Measurements from ENCODE around the gene SEC14L3. TPM values are rescaled to one million over a fixed set of nuclear protein-coding genes. Genes with fewer than 3 reads are reported as not detected.

Gene SEC14L3
- total RNA-seq (2014; rRNA removed; shearing (Covaris generic)), result not detected in 2 replicates
- not detected in 2 replicates for polyA plus RNA-seq (2015; cell fraction: cytosol; rRNA removed)
- not detected in 2 replicates for polyA plus RNA-seq (2015; cell fraction: nucleus; rRNA removed)

GRCh38 chr22:30471616-30472318 lies at the start of gene SEC14L3:
Gene SEC14L3, minus strand, starts transcription at chr22:30472017. Its CDS starts 59 bp downstream, at chr22:30471958.
- in situ Hi-C loops (cut with HindIII; ENCODE audit: low pct_unique_long_range_greater_than_20kb, low sequenced_read_pairs), result no loop called here

DNA sequence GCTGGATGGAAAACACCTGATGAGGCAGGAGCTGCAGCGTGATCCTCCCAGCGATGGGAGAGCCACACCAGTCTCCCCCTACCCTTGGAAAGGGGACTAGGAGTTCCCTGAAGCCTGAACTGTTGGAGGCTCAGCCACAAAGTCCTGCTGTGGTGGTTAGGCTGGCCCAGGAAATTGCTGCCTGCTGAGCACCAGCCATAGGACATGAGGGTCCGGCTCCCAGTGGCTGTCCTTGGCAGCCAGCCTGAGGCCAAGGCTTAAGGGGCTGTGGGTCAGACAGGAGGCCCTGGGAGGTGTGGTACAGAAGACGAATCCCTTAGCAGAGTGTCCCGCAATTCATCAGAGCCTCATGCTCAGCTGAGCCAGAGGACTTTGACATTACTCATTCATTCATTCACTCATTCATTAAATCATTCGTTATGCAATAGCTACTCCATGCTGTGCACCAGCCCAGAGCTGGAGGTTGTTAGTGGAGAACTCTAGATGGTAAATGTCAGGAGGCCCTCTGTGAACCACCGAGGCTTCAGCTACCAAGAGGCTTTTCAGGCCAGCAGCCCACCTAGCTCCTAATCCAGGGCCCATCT lies 48.1 kb upstream of the SEC14L3 start:
- in situ Hi-C loops (cut with HindIII; ENCODE audit: low pct_unique_long_range_greater_than_20kb, low sequenced_read_pairs), result no loop called here
- no peak for DNase-seq (ENCODE audit: low read depth, low spot score)

More at GRCh38 chr22:30471616-30472318, at the start of gene SEC14L3:
- DNase-seq (ENCODE audit: low read depth, low spot score), result no peak

- in situ Hi-C loops (cut with HindIII; ENCODE audit: low pct_unique_long_range_greater_than_20kb, low sequenced_read_pairs), result no loop called here
- DNase-seq (ENCODE audit: low read depth, low spot score), result no peak
Observed at GRCh38 chr22:30516731-30517130, 44.9 kb upstream of the SEC14L3 start.

GRCh38 chr22:30516273-30516672 lies 44.5 kb upstream of the SEC14L3 start:
- DNase-seq (ENCODE audit: low read depth, low spot score), result no peak
- in situ Hi-C loops (cut with HindIII; ENCODE audit: low pct_unique_long_range_greater_than_20kb, low sequenced_read_pairs), result no loop called here

- DNase-seq (ENCODE audit: low read depth, low spot score), result no peak
- in situ Hi-C loops (cut with HindIII; ENCODE audit: low pct_unique_long_range_greater_than_20kb, low sequenced_read_pairs), result no loop called here
Observed at GRCh38 chr22:30514252-30514651, 42.4 kb upstream of the SEC14L3 start.

GRCh38 chr22:30513462-30513861 lies 41.6 kb upstream of the SEC14L3 start:
- in situ Hi-C loops (cut with HindIII; ENCODE audit: low pct_unique_long_range_greater_than_20kb, low sequenced_read_pairs), result no loop called here
- no peak for DNase-seq (ENCODE audit: low read depth, low spot score)

- DNase-seq (ENCODE audit: low read depth, low spot score), result peak; percentile 21
- in situ Hi-C loops (cut with HindIII; ENCODE audit: low pct_unique_long_range_greater_than_20kb, low sequenced_read_pairs), result no loop called here
Observed at GRCh38 chr22:30511911-30512310, 40.1 kb upstream of the SEC14L3 start.

DNA sequence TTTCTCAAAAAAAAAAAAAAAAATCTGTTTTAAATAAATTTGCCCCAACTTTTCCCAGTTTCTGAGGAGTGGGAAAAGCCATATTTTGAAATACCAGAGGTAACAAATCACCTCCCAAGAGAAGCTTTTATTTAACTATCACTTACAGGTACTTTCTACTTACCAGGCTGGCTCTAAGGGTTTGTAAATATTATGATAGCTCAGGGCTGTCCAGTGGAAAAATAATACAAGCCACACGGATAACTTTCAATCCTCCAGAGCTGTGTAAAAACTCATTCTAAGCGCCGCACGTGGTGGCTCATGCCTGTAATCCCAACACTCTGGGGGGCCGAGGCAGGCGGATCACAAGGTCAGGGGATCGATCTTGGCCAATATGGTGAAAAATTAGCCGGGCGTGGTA lies 39.3 kb upstream of the SEC14L3 start:
- in situ Hi-C loops (cut with HindIII; ENCODE audit: low pct_unique_long_range_greater_than_20kb, low sequenced_read_pairs), result no loop called here

DNA sequence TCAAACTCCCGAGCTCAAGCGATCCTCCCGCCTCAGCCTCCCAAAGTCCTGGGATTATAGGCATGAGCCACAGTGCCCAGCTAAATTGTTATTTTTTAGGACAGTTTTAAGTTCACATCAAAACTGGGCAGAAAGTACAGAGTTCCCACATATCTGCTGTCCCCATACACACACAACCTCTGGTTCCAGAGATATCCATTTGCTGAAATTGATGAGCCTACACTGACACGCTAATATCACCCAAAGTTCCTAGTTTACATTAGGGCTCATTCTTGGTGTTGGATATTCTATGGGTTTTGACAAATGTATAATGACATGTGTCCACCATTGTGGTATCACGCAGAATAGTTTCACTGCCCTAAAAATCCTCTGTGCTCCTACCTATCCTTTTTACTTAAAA lies 36.4 kb upstream of the SEC14L3 start:
- in situ Hi-C loops (cut with HindIII; ENCODE audit: low pct_unique_long_range_greater_than_20kb, low sequenced_read_pairs), result no loop called here
- no peak for DNase-seq (ENCODE audit: low read depth, low spot score)

More for the DNA sequence above, 39.3 kb upstream of the SEC14L3 start:
- no peak for DNase-seq (ENCODE audit: low read depth, low spot score)

- no peak for DNase-seq (ENCODE audit: low read depth, low spot score)
Observed at GRCh38 chr22:30507670-30508069, 35.9 kb upstream of the SEC14L3 start.

DNA sequence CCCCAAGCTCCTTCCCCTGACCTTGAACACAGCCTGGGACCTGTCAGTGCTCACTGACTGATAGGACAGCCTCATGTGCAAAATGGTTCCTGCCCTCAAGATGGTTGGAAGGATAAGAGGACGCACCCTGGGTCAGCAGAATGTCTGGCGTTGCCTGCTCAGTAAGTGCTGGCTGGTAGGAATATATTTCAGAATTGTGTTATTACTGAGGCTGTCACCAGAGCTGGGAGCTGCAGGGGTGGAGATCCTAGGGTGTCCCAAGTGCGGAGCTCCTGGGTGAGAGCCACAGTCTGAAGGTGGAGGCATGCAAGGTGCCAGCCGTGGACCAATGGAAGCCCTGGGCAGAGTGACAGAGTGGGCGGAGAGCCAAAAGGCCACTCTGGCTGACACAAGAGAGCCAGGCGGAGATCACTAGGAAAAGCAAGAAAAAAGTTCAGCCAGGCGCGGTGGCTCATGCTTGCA lies 34.7 kb upstream of the SEC14L3 start:
- no peak for DNase-seq (ENCODE audit: low read depth, low spot score)
- in situ Hi-C loops (cut with HindIII; ENCODE audit: low pct_unique_long_range_greater_than_20kb, low sequenced_read_pairs), result no loop called here

More at GRCh38 chr22:30507670-30508069, 35.9 kb upstream of the SEC14L3 start:
- in situ Hi-C loops (cut with HindIII; ENCODE audit: low pct_unique_long_range_greater_than_20kb, low sequenced_read_pairs), result no loop called here

DNA sequence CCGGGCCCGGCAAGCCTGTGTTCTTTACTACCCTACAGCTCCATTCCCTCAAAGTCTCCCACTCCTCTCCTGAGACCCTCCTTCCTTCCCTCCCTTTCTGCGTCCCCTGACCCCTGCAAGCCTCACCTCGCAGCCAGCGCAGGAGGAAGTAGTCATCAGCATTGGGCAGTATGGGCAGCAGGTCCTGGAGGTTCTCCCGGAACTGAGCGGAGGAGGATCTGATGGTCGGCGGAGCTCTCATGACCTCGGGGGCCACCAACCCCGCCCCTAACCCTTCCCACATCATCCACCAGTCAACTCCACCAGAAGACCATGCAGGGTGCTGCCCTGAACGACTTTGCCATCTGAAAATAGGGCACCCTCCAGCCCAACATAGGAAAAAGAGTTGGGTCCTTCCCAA lies 31.7 kb upstream of the SEC14L3 start:
- DNase-seq (ENCODE audit: low read depth, low spot score), result no peak
- in situ Hi-C loops (cut with HindIII; ENCODE audit: low pct_unique_long_range_greater_than_20kb, low sequenced_read_pairs), result no loop called here

DNA sequence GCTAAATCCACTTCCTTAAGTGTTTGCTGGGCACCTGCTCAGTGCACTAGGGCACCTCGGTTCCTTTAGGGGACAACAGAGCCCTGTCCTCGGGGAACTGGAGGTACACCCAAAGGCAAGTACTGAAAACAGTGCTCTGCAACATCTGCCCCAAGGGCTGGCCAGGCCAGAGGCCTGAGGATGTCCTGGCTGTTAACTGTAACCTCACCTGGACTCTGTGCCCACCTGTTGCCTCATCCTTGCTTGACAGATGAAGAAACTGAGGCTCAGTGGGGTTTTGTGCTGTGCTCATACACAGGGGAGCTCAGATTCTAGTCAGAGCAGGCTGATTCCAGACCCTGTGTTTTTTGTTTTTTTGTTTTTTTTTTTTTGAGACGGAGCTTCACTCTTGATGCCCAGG lies 31.1 kb upstream of the SEC14L3 start:
- DNase-seq (ENCODE audit: low read depth, low spot score), result no peak
- in situ Hi-C loops (cut with HindIII; ENCODE audit: low pct_unique_long_range_greater_than_20kb, low sequenced_read_pairs), result no loop called here

- DNase-seq (ENCODE audit: low read depth, low spot score), result no peak
- in situ Hi-C loops (cut with HindIII; ENCODE audit: low pct_unique_long_range_greater_than_20kb, low sequenced_read_pairs), result no loop called here
Observed at GRCh38 chr22:30502153-30502552, 30.3 kb upstream of the SEC14L3 start.

DNA sequence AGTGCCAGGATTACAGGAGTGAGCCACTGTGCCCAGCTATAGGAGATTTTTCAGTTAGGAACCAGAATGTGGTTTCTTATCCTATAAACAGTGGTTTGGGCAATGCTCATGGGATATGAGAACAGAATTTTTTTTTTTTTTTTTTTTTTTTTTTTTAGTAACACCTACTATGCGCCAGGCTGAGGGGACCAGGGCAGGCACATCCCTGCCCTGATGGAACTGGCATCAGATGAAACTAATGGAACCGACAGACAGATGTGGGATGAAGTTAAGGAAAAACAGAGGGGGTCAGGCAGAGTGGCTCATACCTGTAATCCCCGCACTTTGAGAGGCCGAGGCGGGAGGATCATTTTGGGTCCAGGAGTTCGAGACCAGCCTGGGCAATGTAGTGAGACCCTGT lies 28.8 kb upstream of the SEC14L3 start:
- no peak for DNase-seq (ENCODE audit: low read depth, low spot score)
- in situ Hi-C loops (cut with HindIII; ENCODE audit: low pct_unique_long_range_greater_than_20kb, low sequenced_read_pairs), result no loop called here

GRCh38 chr22:30497466-30498150 lies 25.8 kb upstream of the SEC14L3 start:
- in situ Hi-C loops (cut with HindIII; ENCODE audit: low pct_unique_long_range_greater_than_20kb, low sequenced_read_pairs), result no loop called here
- DNase-seq (ENCODE audit: low read depth, low spot score), result no peak

DNA sequence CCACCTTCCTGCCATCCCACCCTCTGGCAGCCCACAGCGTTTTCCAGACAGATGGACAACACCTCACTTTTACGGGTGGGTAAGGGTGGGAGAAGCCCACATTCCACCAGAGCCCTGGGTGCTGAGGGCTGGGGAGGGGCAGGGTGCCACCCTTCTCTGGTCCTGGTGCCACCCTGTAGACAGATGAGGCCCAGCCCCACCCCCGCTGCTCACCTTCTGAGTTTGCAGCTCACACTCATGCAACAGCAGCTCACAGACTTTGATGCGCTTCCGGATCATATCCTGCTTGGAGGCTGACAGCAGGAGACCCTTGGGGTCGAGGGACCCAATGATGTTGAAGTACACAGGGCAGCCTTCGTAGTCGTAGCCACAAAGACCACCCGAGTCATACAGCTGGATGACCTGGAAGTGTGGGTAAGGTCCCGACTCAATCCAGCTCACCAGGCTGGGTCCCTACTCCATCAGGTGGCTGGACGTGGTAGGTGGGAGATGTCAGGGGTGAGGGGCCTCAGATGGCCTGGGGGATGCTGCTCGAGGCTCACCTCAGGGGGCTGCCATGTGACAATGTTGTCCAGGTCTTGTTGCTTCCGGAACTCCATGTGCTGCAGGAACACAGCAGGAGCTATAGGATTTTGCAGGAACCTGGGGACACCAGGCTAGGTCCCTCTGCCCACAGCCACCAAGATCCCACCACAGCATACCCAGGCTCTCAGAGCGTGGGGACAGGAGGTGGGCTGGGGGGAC lies 23.4 kb upstream of the SEC14L3 start:
- no peak for DNase-seq (ENCODE audit: low read depth, low spot score)
- in situ Hi-C loops (cut with HindIII; ENCODE audit: low pct_unique_long_range_greater_than_20kb, low sequenced_read_pairs), result no loop called here

- DNase-seq (ENCODE audit: low read depth, low spot score), result no peak
- in situ Hi-C loops (cut with HindIII; ENCODE audit: low pct_unique_long_range_greater_than_20kb, low sequenced_read_pairs), result no loop called here
Observed at GRCh38 chr22:30492144-30492543, 20.3 kb upstream of the SEC14L3 start.
